ENCODE results near the gene TACC3.

TACC3 gene

GRCh38 chr4:1703867-1704266 is 17.5 kb upstream of the TACC3 start:
- DNase-seq (ENCODE audit: low read depth, low spot score) = no peak

GRCh38 chr4:1705732-1706131 is 15.6 kb upstream of the TACC3 start:
- no peak for DNase-seq (ENCODE audit: low read depth, low spot score)

- no peak for DNase-seq (ENCODE audit: low read depth, low spot score)
Observed at GRCh38 chr4:1706358-1706757, 15.0 kb upstream of the TACC3 start.

- DNase-seq (ENCODE audit: low read depth, low spot score) = no peak
Observed at GRCh38 chr4:1708581-1708980, 12.7 kb upstream of the TACC3 start.

GRCh38 chr4:1711055-1711570 is 10.2 kb upstream of the TACC3 start:
- no peak for DNase-seq (ENCODE audit: low read depth, low spot score)

- DNase-seq (ENCODE audit: low read depth, low spot score) = peak; percentile 56
Observed at GRCh38 chr4:1711571-1712215, 9.6 kb upstream of the TACC3 start.

GRCh38 chr4:1712216-1713002 is 8.9 kb upstream of the TACC3 start, which contains the start of gene SLBP:
SLBP (minus strand) TSS chr4:1712319; CDS start chr4:1712188, 131 bp downstream.
- peak; percentile 95 for DNase-seq (ENCODE audit: low read depth, low spot score)

- no peak for DNase-seq (ENCODE audit: low read depth, low spot score)
Observed at GRCh38 chr4:1713003-1713851, 8.1 kb upstream of the TACC3 start.

- peak; percentile 37 for DNase-seq (ENCODE audit: low read depth, low spot score)
Observed at GRCh38 chr4:1714303-1715001, 6.9 kb upstream of the TACC3 start.

- no peak for DNase-seq (ENCODE audit: low read depth, low spot score)
Observed at GRCh38 chr4:1715002-1715758, 6.1 kb upstream of the TACC3 start.

- no peak for DNase-seq (ENCODE audit: low read depth, low spot score)
Observed at GRCh38 chr4:1716065-1716945, 5.0 kb upstream of the TACC3 start.

- DNase-seq (ENCODE audit: low read depth, low spot score) = no peak
Observed at GRCh38 chr4:1717129-1718094, 3.9 kb upstream of the TACC3 start.

- DNase-seq (ENCODE audit: low read depth, low spot score) = no peak
Observed at GRCh38 chr4:1718095-1718850, 3.0 kb upstream of the TACC3 start.

- peak; percentile 60 for DNase-seq (ENCODE audit: low read depth, low spot score)
Observed at GRCh38 chr4:1720163-1720983, 948 bp upstream of the TACC3 start.

GRCh38 chr4:1721666-1722550 is 587 bp downstream of the TACC3 start:
- no peak for DNase-seq (ENCODE audit: low read depth, low spot score)

All from ELF-1 (cell line).